ENCODE data around the gene SLC2A1.
A peak's percentile ranks its signal among the peaks of the same experiment; 100 is the strongest.

SLC2A1 gene

GRCh38 chr1:42960566-42961311 is 2.1 kb upstream of the SLC2A1 start:
- peak; percentile 76 for DNase-seq (ENCODE audit: low spot score)

DNA sequence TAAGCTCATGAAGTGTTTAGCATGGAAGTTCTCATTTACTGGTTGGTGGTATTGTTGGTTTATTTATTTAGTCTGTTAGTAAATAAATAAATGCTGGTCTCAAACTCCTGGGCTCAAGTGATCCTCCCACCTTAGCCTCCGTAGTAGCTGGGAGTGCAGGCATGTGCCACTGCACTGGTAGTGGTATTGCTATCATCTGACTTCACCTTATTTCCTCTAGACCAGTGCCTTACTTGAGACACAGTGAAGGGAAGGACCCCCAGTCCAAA is 1.4 kb upstream of the SLC2A1 start:
- peak; percentile 81 for DNase-seq (ENCODE audit: low spot score)

DNA sequence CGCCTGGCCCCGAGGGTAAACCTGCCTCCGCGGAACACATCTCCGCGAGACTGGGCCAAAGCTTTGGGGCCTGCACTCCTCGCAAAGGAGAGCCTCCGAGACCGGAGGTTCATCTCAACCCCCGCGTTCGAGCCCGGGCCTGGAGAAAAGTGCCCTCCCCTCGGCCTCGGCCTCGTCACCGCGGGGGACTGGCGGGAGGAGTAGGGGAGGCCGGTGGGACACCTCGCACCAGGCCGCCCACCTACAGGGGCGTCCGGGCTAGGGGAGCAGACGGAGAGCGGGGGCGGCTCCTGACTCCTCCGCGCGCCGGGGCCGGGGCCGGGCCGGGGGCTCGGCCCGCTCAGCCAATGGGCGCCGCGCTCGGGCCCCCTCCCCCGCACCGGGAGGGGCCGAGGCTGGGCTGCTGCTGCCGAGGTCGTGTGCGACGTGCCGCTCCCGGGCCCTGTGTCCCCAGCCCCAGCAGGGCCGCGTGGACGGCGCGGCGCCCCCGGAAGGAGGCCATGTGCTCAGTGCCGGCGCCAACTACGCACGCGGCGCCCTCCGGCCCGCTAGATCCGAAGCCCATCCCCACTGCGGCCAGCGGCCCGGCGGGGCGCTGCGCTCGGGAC is 684 bp downstream of the SLC2A1 start:
- peak; percentile 66 for DNase-seq (ENCODE audit: low spot score)

DNA sequence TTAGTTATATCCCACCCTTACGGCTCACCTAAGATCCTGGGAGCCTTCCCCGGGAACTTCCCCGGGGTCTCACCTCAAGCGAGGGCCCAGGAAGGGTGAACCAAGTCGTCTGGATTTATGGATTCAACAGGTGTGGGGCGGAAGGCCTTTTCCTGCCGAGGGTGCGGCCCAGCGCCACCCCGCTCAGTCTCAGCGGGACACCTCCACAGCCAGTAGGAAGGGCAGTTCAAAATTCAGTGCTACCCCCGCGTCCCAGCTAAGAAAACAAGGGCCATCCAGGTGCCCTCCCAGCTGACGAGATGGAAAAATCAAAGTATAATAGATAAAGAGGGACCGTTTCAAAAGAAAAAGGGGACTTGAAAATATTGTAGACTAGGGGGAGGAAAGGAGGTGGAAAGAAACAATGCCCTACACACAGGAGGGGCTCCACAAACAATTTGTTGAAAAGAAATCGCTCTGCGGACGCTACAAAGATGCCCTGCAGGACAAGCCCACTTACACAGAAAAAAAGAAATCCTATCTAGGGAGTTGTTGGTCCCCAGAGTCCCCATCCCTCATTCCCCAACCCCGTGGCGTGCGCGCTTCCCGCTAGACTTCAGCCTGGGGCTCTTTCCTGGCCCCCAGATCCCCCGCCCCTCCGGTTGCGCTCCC is 1.3 kb downstream of the SLC2A1 start:
- peak; percentile 72 for DNase-seq (ENCODE audit: low spot score)

DNA sequence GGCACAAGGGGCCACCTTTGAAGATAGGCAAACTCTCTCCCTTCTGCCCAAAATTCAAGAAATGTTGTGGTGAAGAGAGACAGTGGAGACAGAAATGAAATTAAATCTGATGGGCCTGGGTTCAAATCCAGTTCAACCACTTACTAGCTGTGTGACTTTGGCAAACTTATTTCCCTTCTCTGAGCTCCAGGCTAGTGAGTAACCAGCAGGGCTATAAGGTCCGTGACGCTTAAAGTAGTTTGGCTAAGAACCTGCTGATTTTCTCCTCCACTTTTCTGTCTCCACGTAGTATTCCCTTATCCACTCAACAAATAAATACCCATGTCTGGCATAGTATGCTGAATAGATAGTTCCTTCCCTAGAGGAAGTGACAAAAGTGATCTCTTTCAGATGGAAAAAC is 1.9 kb downstream of the SLC2A1 start:
- peak; percentile 82 for DNase-seq (ENCODE audit: low spot score)

- DNase-seq (ENCODE audit: low spot score) = peak; percentile 82
Observed at GRCh38 chr1:42955311-42956063, 3.2 kb downstream of the SLC2A1 start.

- DNase-seq (ENCODE audit: low spot score) = peak; percentile 72
Observed at GRCh38 chr1:42953182-42954180, 5.2 kb downstream of the SLC2A1 start.

DNA sequence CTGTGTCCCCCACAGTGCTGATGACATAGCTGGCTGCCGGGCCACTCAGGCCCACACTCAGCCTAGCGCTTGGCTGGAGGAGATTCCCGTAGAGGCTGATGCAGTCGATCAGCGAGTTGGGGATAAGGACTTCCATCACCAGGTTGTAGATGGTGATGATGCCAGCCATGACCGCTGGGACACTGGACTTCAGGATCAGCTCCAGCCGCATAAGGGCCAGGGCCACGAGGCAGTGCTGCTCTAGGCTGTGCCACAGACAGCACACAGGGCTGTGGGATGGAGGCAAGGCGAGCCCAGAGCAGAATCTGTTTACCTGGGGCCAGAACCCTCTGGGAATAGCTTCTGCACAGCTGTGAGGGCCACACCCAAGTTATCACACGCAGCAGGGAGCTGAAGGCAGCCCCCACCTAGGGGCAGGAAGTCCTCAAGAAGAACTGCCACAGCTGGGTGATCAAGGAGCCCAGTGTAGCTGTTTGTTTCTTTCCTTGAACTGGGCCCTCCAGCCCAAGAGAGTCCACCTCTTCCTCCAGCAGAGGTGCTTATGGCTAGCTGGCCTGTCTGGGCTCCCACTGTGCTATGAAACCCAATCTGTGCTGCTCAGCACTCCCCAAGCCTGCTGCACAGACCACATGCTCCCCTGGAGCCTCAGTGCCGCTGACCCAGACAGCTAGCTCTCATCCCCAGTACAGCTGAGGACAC is 6.2 kb downstream of the SLC2A1 start:
- DNase-seq (ENCODE audit: low spot score) = peak; percentile 92

GRCh38 chr1:42951588-42951987 is 7.1 kb downstream of the SLC2A1 start:
- peak; percentile 68 for DNase-seq (ENCODE audit: low spot score)

DNA sequence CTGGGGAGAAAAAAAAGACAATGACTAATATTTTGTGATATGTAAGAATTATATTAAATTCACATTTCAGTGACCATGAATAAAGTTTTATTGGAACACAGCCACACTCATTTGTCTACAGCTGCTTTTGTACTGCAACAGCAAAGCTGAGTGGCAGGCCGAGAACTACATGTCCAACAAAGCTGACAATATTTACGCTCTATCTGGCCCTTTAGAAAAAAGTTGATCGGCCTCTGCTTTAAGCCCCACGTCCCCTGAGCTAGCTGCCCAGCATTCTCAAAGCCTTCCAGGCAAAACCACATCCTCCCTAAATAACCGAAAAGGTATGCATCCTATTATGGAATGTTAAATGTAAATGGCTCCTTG is 8.6 kb downstream of the SLC2A1 start:
- DNase-seq (ENCODE audit: low spot score) = peak; percentile 66

GRCh38 chr1:42949312-42950115 is 9.2 kb downstream of the SLC2A1 start:
- peak; percentile 83 for DNase-seq (ENCODE audit: low spot score)

DNA sequence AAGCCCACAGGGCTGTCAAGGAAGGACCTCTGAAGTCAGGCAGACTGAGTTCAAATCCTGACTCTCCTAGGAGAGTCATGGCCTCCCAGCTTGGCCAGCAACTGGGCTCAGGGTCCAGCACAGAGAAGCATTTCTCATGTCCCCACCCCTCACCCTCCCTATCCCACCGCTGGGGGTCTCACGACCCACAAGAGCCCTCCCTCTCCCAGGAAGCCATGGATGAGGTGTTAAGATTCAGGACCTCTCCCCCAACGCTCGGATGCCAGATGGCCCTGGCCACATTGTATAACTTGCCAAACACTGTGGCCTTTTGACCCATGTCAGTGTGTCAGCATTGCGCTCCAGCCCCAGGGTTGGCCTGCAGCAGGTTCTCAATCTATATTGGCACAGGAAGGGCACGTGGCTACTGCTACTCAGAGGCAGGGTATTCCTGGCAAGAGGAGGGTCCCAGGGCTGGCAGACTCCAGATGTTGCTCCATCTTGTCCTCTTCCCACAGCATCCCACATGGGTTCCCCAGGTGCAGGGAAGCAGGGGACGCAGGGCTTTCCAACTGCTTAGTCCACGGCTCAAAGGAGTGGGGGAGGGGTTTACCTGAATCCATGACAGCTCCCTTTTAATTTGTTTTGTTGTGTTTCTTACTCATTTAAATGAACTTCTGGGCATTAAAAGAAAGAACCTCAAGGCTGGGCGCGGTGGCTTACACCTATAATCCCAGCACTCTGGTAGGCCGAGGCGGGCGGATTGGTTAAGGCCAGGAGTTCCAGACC is 10.5 kb downstream of the SLC2A1 start:
- no peak for DNase-seq (ENCODE audit: low spot score)

- DNase-seq (ENCODE audit: low spot score) = peak; percentile 70
Observed at GRCh38 chr1:42947117-42947516, 11.6 kb downstream of the SLC2A1 start.

DNA sequence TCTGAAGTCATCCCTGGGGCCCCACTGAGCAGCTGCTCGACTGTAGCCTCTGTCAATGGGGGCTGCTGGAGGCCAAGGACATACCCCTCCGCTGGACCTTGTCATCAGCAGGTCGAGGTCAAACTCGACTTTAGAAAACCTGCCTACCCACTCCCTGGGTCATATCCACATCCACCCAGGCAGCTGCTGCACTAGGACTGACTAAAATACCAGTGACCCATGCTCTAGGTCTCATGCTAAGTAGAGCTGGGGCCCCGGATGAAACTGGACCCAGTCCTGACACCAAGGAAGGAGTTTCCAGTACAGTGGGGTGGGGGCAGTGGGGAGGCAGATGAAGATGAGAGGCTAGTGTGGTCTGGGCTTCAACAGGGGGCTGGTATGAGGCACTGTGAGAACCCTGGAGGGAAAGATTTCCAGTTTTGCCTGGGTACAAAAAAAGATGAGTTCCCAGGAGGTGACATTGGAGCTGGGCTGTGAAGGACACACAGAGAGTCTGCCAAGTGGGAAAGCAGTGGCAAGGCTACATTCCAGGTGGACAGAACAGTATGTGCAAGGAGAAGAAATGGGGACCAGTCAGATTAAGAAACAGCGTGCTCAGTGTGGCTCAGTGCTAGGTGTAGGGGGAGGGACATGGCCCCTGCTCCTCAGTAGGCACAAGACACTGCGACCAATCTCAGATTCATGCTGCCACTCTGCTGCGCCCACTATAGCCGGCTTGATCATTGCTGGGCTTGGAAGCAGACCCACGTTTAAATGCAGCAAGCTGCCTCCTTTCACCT is 12.4 kb downstream of the SLC2A1 start:
- DNase-seq (ENCODE audit: low spot score) = peak; percentile 67

DNA sequence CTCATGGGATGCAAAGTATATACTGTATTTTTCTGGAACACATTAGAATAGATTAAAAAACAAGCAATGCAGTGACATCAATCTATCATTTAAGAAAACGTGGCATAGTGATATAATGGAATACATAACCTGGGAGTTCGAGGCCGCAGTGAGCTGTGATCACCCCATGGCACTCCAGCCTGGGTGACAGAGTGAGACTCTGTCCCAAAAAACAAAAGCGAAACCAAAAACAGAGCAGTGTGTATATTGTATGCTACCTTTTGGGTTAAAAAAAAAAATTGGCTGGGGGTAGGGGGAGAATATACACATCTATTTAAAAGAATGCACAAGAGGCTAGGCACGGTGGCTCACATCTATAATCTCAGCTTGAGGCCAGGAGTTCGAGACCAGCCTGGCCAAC is 13.5 kb downstream of the SLC2A1 start:
- peak; percentile 71 for DNase-seq (ENCODE audit: low spot score)

DNA sequence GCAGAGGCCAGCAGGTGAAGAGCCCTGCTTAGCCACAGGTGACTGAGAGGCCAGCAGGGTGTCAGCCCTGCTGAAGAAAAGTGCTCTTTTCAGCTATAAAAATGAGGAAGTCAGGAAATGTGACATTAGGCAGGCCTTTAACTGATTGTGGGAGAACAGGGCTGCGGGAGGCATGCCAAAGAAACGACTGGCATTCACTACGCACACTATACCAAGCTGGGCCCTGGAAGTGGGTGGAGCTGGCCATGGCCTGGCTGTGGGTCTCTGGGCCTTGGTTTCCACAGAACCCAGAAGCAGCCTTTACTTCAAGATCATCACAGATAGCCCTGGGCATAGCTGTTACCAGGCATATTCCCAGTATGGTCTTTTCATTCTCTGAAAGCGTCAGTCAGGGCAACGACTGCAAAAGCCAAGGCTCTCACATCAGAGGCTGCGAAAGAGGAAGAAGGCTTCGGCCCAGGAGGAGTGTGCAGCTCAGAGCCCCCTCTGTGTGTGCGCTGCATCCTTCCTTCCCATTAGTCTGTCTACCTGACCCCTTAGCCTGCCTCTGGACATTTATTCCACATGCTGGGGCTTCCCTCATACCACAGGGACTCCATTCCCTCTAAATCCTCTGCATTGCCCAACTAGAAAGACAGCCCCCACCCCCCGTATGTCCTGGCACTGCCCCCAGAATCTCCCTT is 14.3 kb downstream of the SLC2A1 start:
- peak; percentile 79 for DNase-seq (ENCODE audit: low spot score)

- no peak for DNase-seq (ENCODE audit: low spot score)
Observed at GRCh38 chr1:42943728-42944127, 14.9 kb downstream of the SLC2A1 start.

DNA sequence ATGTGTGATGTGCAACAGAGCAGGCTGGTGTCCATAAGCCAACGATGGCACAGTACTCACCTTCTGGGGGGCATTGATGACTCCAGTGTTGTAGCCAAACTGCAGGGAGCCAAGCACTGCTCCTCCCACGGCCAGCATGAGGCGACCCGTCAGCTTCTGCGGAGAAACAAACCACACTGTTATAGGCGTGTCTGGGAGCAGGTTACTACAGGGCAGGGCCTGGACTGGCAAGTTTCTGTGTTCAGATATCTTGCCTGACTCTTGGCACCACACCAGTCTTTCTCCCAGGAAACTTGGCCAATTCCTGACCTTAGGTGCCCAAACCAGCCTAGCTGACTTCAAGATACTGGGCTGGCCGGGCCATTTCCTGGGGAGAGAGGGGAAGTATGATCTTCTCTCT is 15.5 kb downstream of the SLC2A1 start:
- DNase-seq (ENCODE audit: low spot score) = no peak

Measured in hematopoietic multipotent progenitor cell treated with erythropoietin and hydrocortisone succinate and interleukin-3 and kit ligand, for 17 days (in vitro differentiated cells).